Activated T-cell treated with anti-CD3 and anti-CD28 coated beads, Interleukin-2, amount 50 U/mL, for 48 hours (primary cell): ENCODE measurements around the gene PDLIM5.

Source experiments
- DNase-seq, 2 experiments: peaks; one replicate each; pipeline ENCODE4 v3.0.0-alpha.2; 2020

The PDLIM5 gene

DNA sequence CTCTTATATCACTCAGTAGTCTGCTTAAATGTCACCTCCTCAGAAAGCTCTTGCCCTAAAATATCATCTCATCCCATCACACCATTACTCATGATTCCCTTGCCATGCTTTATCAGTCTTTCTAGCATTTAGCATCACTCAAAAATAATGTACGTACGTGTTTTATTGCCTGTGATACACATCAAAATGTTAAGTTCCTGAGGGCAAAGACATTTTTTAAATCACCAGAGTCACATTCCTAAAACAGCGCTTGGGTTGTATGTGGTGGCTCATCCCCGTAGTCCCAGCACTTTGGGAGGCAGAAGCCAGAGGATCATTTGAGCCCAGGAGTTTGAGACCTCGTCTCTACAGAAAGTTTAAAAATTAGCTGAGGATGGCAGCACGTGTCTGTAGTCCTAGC is 21.3 kb upstream of the PDLIM5 start:
- no peak for DNase-seq

DNA sequence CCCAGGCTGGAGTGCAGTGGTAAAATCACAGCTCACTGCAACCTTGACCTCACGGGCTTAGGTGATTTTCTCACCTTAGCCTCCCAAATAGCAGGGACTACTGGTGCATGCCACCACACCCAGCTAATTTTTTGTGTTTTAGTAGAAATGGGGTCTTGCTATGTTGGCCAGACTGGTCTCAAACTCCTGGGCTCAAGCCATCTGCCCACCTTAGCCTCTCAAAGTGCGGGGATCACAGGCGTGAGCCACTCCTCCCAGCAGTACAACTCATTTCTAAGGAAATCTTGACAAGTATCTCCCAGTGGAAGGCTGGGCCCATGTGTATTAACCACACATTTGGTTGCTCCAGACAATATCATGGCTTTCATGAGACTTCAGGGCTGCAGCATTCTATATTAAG is 20.4 kb upstream of the PDLIM5 start:
- no peak for DNase-seq

GRCh38 chr4:94434505-94434904 is 17.2 kb upstream of the PDLIM5 start:
- no peak for DNase-seq

DNA sequence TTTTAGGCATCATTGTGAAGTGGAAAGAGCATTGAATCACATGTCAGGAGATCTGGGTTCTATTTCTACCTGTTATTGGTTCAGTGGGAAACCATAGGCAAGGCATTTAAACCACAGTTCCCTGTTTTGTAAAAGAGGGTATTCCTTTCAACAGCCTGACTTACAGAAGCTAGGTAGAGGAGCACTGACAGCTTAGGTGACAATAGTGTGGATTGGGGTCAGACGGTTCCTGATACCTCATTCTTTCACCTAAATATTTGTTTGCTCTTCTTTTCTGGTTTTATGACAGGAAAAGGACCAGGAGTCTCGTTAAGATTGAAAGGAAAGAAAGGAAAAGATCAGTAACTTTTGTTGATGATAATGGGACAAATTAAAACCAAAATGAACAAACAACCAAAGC is 15.9 kb upstream of the PDLIM5 start:
- no peak for DNase-seq

GRCh38 chr4:94436512-94436911 is 15.2 kb upstream of the PDLIM5 start:
- DNase-seq = no peak

DNA sequence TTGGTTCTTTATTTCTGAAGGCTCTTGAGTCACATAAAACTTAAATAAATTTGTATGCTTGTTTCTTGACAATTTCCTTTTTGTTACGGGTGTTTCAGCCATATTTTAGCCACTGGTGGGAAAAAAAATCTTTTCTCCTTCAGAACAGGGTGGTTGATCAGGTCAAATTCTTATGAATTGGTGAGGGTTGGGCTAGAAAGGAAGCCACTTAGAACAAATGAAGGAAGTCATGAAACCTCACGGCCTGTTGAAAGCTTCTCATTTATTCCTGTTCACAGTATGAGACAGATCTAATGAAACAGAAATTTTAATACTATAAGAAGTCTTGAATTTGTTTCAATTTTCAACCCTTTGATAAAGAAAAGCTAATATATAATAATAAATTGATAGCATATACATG is 12.1 kb upstream of the PDLIM5 start:
- DNase-seq = no peak

DNA sequence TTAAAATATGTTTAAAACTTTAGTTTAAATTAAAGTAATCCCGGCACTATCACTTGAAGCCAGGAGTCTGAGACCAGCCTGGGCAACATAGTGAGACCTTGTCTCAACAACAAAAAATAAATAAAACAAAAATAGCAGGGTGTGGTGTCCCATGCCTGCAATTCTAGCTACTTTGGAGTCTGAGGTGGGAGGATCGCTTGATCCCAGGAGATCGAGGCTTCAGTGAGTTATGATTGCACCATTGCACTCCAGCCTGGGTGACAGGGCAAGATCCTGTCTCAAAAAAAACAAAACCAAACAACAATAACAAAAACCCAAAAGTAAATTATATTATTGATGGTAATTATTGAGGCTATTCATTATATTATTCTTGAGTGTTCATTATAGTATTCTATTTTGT is 9.9 kb upstream of the PDLIM5 start:
- DNase-seq = no peak

DNA sequence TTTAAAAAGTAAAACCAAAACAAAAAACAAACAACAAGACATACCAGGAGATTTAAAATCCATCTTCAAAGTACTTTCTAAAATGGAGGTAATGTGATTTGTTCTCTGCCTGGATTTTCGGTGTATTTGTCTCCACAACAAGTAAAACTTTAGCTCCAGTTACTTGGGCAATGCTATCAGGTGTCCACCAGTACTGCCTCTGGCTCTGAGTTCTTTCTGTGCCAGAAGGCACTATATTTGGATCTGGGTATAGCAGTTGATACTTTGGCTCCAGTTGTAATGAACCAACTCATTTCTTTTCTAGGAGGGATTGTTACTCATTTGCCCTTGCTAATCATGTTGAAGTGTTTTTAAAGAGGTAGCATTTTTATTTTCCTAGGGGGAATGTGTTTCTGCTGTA is 9.5 kb upstream of the PDLIM5 start:
- no peak for DNase-seq

GRCh38 chr4:94446386-94446785 is 5.4 kb upstream of the PDLIM5 start:
- no peak for DNase-seq

- DNase-seq = no peak
Measured at GRCh38 chr4:94447754-94448411, 3.9 kb upstream of the PDLIM5 start.

DNA sequence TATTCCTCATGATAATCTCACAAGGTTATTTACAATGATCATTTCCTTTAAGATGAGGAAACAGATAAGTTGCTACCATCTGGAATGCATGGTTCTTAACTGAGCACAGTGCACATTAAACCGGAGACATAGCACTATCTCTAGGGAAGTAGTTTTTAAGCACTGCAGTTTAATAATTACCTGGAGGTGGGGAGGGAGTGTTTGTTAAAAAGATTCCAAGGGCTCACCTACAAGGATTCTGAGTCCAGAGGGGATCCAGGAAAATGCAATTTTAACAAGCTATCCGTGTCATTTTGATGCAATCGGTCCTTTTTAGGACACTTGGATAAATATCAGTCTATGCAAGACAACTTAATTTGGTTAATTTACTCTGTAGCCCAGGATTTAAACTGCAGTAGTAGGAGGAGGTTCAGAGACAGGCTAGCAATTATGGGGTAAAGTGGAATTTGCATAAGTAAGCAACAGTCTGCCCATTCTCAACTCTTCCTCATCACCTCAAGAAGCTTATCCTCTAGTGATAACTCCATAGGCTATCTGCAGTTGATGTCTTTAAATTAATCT is 2.8 kb upstream of the PDLIM5 start:
- DNase-seq = no peak

GRCh38 chr4:94451051-94451694 is 569 bp upstream of the PDLIM5 start:
- DNase-seq = no peak

- peak; percentile 42 to 44 for DNase-seq
Measured at GRCh38 chr4:94452476-94453371, 982 bp downstream of the PDLIM5 start.

- DNase-seq = no peak
Measured at GRCh38 chr4:94453391-94453963, 1.7 kb downstream of the PDLIM5 start.

GRCh38 chr4:94454405-94454804 is 2.7 kb downstream of the PDLIM5 start:
- no peak for DNase-seq

DNA sequence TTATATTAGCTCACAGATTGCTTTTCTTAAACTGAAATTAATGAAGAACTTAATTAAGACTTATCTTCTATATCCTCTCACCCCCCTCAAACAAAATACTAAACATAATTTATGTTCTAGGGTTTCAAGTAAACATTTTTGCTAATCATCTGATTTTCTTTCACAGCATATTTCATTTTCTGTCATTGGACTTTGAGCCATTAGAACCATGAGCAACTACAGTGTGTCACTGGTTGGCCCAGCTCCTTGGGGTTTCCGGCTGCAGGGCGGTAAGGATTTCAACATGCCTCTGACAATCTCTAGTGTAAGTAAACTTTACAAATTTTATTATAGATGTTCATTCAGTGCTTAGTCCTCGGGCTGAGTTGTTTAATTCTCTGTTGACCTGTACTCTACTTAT is 3.3 kb downstream of the PDLIM5 start:
- no peak for DNase-seq

DNA sequence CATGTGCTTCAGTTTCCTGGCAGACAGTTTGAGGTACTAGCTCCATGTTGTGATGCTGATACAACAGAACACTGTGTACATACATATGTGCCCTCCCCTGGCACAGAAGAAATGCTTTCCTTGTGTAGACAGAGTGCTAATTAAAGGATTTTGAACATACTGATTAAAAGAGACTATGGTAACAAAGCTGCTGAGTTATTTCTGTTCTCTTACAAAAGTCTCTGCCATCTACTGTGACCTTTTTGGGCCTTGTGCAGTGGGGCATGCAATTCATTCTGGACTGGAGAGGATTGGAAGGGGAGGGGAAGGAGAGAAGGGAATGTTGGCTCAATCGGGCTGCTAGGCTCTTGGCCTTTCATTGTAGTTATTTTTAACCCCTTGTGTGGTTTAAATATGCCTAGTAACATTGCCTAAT is 6.0 kb downstream of the PDLIM5 start:
- no peak for DNase-seq

- DNase-seq = no peak
Measured at GRCh38 chr4:94458682-94459081, 6.9 kb downstream of the PDLIM5 start.

DNA sequence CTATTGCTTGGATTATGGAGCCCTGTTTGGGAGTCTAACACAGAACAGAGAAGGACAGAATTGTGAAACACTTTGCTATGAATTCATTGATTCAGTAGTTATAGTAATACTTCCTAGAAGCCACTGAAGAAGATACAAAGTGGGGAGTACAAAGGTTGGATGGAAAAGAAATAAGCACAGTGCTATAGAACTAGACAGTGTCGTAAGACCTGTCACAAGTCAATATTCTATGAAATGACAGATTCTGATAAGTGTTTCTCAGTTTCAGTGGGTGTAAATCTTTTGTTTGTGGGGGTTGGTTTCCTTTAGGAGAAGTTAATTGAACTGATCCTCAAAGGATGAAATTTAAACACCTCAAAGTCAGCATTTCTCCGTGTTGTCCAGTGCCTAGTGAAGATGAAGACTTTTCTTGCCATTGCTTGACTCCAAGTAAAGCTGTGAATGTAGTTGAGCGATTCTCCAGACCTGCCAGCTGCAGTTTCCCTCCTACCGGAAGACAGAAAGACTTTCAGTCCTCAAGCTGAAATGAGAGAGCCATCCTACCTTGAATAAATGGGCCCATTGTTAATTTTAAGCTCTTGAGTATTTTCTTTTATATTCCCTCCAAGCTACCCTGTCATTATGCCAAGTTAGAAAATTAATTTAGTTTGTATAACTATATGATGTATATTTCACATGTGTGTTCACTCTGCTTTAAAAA is 7.9 kb downstream of the PDLIM5 start:
- no peak for DNase-seq

DNA sequence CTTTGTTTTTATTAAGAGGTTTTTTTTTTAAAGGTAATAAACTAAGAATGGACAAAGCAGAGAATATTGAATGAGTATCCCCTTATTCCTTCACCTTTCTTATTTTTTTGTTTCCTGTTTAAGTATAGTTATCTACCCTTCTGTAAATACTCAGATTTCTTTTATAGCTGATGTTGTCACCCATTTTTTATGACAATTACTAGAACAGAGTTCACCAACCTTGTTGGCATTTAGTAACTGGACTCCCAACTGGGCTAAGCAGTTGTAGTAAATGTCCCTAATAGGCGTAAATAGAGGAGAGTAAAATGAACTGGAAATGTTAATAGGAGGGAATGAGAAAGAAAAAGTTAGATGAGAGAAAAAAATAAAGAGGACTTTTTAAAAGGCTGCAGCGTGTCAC is 9.8 kb downstream of the PDLIM5 start:
- no peak for DNase-seq

GRCh38 chr4:94462572-94462971 is 10.8 kb downstream of the PDLIM5 start:
- DNase-seq = no peak

GRCh38 chr4:94463771-94464170 is 12.0 kb downstream of the PDLIM5 start:
- no peak for DNase-seq

DNA sequence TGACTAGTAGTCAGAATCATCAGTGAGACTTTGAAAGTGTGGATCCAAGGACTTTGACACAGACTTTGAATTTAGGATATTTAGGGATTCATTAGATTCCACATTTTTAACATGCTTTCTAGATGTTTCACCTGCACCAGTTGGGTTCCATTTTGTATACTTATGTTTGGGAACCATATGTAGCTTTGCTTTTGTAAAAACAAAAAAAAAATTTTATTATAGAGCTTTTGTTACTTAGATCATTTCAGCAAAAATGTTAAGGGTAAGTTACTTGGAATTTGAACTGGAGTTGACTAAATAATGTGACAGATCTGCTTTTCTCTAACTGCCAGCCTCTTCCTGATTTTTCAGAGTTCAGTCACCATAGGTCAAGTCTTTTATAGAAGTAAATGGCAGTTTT is 14.6 kb downstream of the PDLIM5 start:
- no peak for DNase-seq
